ENCODE measurements around the gene ERC1.

The ERC1 gene

DNA sequence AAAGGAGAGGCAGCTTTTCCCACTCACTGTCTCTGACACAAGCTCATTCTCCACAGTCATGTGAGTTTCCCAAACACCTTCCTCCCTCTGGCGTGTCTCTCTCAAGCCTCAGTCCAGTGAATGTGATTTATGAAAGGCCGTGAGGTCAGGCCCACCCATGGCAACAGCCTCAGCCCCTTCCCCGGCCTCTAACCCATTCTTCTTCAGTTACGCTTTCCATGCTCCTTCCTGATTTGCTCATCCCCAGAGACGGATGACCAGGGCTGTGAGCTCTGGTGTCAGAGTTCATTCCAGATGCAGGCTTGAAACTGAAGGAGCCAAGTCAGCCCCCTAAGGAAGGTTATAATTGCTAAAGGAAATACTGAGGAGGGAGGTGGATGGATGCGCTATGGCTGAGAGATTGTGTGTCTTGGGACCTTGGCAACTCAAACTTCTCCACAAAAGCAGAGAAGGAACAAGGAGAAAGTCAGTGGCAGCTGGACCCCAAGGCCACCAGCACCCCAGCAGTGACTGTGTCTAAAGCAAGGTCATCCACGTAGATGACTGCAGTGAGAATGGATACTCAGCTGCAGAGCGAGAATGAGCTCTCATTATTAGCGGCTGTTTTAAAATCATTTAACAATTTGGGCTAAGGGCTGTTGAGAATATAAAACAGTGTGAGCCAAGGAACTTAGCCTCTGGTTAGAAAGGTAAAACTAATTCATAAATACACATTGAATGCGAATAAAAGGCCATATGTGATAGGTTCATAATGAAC lies 519.2 kb downstream of the ERC1 start:
- no peak for DNase-seq (ENCODE audit: low spot score)

DNA sequence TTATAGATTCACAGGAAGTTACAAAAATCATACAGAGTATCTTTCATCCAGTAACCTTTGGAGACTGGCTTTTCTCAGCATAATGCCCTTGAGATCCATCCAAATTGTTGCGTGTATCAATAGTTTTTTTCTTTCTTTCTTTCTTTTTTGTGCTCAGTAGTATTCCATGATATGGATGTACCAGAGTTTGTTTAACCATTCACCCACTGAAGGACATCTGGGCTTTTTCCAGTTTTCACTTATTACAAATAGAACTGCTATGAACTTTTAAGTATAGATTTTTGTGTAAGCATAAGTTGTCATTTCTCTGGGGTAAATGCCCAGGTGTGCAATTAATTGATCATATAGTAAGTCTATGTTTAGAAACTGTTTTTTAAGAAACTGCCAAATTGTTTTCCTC lies 524.0 kb downstream of the ERC1 start:
- no peak for DNase-seq (ENCODE audit: low spot score)

DNA sequence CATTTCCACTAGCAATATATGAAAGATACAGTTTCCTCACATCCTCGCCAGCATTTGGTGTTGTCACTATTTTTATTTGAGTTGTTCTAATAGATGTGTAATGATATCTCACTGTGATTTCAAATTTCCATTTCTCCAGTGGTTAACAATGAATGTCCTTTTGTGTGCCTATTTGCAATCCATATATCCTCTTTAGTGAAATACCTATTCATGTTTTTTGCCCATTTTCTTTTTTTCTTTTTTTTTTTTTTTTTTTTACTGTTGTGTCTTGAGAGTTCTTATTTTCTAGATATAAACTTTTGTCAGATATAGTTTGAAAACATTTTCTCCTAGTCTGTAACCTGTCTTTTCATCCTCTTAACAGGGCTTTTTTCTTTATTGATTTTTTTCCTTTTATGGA lies 524.4 kb downstream of the ERC1 start:
- no peak for DNase-seq (ENCODE audit: low spot score)

DNA sequence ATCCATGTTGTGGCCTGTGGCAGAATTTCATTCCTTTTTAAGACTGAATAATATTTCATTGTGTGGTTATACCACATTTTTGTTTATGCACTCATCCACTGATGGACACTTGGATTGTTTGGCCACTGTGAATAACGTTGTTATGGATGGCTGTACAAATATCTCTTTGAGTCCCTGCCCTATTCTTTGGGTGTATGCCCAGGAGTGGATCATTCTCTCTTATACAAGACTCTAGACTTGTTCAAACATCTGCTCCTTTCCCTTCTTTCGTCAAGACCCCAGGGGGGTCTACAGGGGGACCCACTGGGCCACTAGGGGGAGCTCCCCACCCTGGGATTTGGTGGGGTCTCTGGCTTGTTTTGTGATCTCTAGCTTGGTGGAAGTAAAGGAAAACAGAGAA lies 526.0 kb downstream of the ERC1 start:
- peak; percentile 61 for DNase-seq (ENCODE audit: low spot score)

DNA sequence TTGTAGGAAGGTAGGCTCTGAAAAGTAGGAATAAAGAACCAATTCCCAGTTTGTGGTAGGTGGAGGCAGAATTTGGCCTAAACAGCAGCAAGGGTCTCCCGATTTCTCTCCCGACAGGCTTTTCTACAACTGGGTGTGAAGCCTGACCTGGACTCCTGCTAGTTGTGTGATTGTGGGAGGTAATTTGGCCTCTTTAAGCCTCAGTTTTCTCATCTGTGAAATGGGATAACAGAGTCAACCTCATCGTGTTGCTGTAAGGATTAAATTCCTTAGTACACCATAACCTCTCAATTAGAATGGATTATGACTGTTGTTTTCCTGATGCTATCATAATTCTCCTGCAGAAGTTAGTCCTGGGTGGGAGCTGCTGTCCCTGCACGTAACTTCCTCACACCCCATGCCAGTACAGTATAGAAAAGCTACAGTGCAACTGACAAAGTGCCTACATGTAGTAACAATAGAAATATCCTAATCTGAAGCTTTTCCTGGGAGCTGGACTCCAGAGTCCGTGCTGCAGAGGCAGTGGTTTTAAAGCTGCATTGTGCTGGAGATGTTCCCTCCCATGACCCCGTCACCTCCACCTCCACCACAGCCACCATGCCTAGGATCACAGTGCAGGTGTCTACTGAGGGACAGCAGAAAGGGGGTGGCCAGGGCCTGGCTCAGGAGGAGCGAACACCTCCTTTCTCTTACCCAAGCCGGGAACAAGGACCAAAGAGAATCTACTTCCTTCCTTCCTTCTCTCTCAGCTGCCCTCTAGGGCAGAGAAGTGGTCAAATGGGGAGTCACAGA lies 526.9 kb downstream of the ERC1 start:
- no peak for DNase-seq (ENCODE audit: low spot score)

DNA sequence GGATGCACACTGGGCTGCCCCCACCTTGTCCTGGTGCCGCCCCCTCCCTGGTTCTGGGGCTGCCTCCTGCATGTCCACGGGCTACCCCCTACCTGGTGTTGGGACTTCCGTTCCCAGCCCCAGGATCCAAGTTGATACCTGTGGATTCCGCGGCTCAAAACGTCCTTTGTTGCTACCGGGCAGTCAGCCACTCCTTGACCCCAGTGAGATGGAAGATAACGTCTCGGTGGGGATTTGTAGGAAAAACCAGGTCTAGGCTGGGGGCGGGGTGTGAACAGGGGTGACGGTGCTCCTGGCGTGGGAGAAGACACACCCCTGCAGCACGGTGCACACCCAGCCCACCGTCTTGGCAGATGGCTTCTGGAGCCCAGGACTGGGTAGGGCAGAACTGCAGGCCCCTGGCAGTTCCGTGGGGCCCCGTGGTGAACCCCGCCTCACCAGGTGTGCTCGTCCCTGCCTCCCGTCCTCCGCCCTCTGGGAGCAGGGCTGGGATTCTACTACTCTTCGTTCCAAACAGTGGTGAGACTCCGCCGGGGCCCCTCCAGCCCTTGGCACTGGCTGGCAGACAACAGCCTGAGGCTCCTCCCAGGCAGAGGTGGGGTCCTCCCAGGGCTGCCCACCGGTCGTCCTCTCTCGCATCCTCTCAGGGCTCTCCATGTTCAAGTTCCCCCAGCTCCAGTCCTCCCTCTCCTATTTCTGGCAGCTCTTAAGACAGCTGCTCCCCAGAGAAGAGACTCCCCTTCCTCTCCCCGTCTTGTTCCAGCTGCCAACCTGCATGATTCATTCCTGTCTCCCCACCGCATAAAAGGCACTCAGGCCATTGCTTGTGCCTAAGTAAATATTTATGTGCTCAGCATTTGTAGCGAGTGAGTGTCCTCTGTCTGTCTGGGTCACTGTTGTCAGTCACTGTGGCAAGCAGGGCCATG lies 527.8 kb downstream of the ERC1 start:
- DNase-seq (ENCODE audit: low spot score), result no peak

DNA sequence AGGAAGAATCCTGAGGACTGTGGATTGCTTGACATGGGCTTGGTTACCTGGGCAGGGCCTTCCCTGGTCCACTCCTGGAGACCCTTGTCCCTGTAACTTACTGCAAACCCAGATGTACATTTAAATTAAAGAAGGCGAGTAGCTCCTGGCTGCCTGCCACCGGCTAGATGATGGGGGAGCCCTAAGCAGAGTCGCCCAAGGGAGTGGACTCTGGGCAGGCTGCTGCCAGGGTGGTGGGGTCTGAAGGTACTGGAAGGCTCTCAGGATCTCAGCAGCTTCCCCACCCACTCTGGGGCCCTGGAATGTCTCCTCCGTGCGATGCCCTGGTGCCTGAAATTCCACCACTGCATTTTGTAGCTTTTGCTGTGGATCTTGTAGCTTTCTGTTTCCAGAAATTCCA lies 528.6 kb downstream of the ERC1 start:
- no peak for DNase-seq (ENCODE audit: low spot score)

DNA sequence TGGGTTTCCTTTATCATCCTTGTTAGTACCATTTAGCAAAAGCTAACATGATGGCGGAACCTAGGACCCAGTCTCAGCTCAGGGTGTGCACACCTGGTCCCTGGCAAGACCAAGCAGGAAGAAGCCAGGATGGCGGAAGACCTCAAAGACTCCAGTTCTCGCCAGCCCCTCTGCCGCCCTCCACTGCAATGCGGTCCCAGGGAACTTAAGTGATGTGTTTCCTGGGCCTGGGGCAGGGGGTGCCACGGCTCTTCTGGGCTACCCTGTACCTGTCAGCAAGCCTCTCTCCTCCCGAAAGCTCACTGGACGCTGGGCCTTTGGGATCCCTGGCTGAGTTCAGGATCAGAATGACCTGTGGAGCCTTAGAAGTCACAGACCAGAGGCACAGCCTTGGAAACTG lies 532.0 kb downstream of the ERC1 start:
- no peak for DNase-seq (ENCODE audit: low spot score)

DNA sequence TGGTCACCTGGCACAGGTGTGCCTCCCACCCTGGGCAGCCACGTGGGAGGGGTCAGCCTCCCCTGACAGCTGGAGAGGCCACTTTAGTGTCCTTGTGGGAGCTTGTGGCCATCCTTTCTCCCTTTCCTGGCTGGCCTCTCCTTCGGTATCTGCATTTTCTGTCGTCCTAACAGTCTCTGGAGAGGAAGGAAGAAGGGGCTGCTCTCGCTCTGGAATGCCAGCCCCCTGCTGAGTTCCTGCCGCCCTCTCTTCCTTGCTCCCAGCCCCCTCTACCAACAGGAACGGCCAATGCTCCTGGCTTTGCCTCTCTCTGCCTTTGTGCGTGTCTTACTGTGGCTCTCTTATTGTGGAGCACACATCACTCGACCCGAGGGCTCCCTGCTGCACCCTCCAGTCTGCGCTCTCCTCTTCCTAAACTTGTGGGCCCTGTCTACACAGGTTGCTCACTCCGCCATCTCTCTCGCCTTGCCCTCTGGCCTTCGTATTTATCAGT lies 532.6 kb downstream of the ERC1 start:
- DNase-seq (ENCODE audit: low spot score), result no peak

DNA sequence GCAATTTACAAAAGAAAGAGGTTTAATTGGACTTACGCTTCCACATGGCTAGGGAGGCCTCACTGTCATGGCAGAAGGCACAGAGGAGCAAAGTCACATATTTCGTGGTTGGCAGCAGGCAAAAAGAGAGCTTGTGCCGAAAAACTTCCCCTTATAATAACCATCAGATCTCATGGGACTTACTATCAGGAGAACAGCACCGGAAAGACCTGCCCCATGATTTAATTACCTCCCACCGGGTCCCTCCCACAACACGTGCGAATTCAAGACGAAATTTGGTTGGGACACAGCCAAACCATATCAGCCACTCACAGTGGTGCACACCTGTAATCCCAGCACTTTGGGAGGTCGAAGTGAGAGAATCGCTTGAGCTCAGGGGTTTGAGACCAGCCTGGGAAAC lies 534.8 kb downstream of the ERC1 start:
- no peak for DNase-seq (ENCODE audit: low spot score)

DNA sequence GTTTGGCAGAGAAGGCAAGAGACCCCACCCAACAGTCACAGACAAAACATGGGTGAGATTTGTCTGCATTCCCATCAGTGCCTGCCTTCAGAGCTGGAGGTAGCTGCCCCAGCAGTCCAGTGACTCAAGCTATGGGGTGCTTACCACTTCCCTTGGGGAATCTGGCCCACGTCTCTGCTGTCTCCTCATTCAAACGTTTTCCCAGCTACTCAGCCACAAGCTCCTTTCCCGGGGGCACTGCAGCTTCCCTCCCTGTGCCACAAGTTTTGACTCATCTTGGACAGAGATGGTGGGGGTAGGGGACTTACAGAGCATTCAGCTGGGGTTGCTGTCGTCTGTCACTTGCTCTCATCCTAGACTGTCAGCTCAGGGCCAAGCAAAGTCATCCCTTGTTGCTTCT lies 536.8 kb downstream of the ERC1 start:
- peak; percentile 58 for DNase-seq (ENCODE audit: low spot score)

DNA sequence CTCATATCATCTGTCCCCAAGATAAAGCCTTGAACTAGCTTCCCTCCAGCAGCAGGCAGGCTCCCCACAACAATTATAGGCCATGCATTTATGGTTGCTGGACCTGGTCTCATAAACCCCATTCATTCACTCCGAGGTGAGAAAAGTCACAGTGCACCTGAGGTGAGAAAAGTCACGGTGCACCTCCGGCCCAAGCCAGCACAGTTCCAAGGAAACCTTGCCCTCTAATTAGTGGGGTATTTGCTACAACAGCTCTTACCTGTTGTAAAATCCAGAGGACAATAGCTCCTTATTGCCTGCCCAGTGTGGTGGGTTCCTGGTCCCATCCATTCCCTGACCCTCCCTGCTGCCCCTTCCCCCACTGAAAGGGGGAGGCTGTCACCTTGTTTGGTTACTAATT lies 537.8 kb downstream of the ERC1 start:
- DNase-seq (ENCODE audit: low spot score), result no peak

DNA sequence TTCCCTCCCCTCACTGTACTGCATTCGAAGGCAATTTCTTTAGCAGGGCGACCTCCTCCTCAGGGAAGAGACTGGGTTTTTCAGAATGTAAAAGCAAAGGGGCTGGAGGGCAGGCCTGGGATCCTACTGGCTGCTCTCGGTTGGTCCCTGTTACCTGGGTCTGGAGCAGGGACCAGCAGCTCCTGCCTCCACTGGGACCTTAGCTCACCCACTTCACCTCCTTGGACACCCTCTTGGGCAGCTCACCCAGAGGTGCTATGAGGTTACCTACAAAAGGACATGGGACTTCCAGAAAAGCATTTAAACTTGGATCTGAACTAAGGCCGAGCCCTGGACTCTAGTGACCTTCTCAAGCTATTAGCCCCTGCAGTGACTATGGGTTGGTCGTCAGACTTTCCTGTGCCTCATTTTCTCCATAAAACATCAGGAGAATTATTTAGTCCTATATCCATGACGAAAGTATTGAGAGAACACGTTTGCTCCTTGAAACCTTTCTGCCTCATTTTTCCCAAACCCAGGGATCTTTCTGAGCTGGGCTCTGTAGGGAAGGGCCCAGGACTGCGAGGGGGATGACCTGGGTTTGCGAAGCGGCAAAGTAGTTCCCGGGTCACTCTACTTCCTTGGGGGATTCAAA lies 538.3 kb downstream of the ERC1 start:
- DNase-seq (ENCODE audit: low spot score), result no peak

DNA sequence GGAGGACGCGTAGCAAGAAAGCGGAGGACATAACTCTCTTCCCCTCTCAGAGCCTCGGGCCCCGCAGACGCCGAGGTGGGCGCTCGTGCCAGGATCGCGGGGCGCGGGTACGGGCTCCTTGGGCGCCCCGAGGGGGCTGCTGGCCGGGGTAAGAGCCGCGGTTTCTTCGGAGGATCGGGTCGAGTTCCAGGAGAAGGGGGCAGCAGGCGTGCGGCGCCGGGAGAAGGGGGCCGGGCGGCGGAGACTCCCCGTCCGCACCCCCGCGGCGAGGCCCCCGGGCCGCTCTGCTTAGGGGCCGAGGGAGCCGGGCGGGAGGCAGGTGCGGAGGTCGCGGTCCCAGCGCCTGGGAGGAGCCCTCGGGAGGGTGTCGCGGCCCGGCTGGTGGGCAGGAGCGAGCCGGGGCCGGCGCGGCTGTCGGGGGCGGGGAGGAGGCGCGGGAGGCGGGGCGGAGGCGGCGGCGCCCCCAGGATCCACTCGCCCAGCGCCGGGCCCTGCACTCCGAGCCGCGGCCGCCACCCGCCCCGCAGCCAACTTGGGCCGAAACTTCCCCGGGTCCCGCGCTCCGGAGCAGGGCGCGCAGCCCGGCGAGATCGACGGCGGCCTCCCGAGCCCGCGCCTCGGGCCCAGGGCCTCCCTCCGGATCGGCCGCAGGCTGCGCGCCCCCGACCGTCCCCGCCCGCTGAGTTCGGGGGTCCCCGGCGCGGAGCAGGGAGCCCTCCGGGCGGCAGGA lies 539.0 kb downstream of the ERC1 start:
- DNase-seq (ENCODE audit: low spot score), result peak; percentile 85

DNA sequence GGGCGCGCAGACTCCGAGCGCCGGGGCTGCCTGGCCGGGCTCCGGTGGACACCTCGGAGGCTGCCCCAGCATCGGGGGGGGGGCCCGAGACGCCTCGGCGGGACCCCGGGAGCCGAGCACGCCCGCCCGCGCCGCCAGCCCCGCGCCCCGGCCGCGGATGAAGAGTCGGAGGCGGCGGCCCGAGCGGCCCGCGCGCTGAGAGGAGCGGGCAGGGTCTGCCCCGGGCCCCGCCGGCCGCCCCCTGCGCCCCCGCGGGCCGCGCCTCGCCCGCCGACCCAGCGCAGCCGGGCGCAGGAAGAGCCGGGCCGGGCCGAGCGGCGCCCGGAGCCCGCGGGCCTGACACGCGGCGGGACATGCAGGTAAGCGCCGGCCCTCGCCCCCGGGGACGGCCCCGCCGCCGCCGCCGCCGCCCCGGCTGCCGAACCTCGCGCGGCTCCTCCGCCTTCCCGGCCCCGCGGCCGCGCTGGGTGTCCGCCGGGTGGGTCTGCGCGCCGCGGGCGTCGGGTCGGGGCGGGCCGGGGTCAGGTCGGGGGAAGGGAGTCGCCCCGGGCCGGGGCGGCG lies 539.6 kb downstream of the ERC1 start:
- no peak for DNase-seq (ENCODE audit: low spot score)

DNA sequence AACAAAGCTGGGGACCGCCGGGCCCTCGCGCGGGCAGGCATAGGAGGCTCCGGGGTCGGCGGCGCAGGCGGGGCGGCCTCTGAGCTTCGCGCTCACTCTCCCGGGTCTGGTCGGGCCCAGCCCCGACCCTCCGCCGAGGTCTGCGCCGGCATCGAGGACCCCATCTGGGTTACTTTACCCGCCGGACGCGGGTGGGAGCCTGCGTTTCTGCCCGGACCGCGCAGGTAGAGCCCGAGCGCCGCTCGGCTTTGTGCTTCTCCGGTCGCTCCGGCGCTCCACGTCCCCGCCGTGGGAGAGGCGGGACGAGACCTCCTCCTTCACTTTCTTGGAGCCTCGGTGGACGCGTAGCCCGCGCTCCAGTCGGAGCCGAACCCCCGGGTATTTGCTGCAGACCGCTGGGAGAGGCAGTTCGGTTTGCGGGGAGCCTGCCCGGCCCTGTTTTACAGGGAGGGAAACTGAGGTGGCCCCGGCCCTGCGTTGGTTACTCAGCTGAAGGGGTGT lies 540.2 kb downstream of the ERC1 start:
- no peak for DNase-seq (ENCODE audit: low spot score)

DNA sequence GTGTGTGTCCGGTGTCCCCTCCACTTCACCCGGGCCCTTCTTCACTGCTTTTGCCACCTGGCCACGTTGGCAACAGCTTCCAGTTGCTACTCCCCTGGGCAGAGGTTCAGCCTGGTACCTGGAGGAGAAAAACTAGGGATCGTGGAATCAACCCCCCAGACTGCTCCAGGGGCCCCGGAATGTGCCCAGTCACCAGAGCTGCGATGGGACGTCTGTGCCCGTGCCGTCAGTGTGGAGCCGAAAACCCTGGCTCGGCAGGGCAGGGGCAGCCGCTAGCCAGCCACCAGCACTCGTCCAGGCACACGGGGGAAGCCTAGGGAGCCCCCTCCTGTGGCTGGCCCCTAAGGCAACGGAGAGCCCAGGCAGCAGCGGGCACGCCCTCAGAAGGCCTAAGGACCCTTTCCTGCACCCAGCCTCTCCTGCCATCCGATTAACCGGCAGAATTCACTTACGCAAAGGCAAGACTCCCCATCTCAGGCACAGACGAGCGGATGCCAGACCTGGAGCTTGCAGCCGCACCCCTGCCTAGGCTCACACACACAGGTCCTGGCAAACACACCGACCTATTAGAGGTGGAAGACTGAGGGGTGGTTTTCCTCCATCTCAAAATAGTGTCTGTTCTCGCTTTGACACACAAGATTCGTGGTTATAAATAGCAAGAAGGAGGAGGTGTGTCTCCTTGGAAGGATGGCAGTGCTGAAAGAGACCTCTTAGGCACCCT lies 540.8 kb downstream of the ERC1 start:
- no peak for DNase-seq (ENCODE audit: low spot score)

DNA sequence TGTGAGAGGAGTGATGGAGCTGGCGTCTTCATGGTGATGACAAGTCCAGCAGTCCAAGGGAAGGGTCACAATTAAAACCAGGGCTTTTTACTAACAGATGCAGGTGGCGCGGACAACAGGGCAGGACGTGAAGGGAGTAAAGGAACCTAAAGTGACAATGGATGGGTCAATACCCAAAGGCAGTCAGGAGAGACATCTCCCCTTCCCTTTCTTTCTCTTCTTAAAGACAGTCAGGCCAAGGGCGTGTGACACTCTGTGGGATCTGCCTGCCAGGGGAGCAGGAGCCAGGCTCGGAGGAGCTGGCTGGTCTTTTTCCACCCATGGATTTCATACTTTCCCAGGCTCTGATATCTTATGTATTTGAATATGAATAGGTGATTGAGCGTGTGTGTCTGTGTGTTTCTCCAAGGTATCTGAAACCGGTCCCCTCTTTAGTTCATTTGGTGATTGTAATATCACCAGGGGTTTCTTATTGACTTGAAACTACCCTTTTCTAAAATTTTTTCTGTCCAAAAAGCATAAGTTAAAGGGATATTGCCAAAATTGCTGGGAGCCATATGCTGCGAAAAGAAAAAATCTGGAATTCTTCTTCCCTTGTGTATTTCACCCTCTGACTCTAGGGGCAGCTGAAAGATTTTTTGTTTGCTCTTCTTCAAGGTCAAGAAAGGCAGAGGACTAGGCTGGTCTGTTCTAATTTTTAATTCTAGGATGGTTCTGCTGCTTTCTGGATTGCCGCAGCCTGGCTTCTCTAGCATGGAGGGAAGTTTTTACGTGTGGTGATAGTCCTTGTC lies 541.5 kb downstream of the ERC1 start:
- DNase-seq (ENCODE audit: low spot score), result no peak

DNA sequence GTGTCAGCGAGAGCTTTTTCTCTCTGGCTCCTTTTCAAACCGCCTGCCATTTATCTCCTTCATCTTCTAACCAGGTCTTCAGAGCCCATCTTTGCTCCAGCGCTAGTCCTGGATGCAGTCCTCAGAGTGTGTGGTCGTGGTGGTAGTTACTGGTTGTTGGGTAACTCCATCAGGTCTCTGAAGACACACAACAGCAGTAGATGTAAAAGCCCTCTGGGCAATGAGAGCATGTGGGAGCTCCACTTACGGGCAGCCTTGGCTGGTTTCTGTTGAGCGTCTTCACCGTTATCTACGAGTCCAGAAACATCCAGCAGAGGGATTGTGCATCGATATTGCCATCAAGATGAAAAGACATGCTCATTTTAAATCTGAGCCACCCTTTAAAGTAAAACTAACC lies 542.2 kb downstream of the ERC1 start:
- DNase-seq (ENCODE audit: low spot score), result no peak

Measured in AG20443 (cell line).